HG03460 (cell line): ENCODE results near the gene ASTE1.
A peak's percentile ranks its signal among the peaks of the same experiment; 100 is the strongest.
"Not testable (repeated sequence)": the region's sequence is repeated elsewhere in the genome, so short reads cannot be mapped to it uniquely, and the experiment has no call there.

ENCODE experiments used
- ATAC-seq: cut with Tn5 transposase; IDR thresholded peaks from one replicate; pipeline ENCODE4 v1.9.1; 2021; ENCODE audit not compliant: unreplicated experiment

The ASTE1 gene, protein sequence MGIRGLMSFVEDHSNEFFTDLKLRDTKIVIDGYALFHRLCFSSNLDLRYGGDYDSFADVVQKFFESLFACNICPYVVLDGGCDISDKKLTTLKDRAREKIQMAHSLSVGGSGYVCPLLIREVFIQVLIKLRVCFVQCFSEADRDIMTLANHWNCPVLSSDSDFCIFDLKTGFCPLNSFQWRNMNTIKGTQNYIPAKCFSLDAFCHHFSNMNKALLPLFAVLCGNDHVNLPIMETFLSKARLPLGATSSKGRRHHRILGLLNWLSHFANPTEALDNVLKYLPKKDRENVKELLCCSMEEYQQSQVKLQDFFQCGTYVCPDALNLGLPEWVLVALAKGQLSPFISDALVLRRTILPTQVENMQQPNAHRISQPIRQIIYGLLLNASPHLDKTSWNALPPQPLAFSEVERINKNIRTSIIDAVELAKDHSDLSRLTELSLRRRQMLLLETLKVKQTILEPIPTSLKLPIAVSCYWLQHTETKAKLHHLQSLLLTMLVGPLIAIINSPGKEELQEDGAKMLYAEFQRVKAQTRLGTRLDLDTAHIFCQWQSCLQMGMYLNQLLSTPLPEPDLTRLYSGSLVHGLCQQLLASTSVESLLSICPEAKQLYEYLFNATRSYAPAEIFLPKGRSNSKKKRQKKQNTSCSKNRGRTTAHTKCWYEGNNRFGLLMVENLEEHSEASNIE

DNA sequence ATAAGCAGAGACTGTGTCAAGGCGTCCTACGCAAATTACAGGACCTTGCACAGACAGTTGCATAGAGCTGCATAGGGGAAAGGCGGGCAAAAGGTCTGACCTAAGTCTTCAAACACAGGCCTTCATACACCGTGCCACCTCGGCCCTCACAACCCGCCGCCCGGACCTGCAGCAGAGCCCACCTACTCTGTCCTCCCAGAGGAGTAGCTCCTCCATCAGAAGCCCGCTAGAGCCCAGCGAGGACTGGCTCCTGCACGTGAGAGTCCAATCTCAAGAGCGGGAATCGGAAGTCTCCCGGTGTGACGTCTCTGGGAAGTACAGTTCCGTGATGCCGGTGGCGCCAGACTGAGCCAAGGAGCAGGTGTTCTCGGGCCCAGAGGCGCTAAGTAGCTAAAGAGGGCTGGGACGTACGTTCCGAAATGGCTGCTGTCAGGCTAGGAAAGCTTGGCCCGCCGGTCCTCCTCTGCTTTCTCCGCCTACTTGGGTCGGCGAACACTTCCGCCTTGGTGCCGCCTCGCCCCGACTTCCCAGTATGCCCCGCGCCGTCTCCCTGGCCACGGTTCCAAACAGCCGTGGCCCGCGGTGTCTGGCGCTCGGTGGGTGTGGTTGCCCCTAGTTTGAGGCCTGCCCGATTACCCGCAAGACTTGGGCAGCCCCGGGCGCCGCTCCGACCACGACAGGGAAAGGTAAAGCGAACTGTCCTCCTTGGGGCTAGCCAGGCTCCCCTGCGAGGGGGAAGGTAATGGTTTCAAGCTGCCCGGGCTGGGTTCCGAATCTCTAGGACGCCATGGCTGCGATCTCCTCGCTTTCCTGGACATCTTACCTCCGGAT is at the start of gene ASTE1, which contains the start of gene NEK11:
TSS of gene ASTE1 (minus strand) at position 505 of the 831 bp plus-strand sequence. CDS start 1,519 bp downstream, outside the sequence.
TSS of gene NEK11 (plus strand) at position 557 of the 831 bp plus-strand sequence. CDS start 2,832 bp downstream, outside the sequence.
- peak; percentile 98 for ATAC-seq

DNA sequence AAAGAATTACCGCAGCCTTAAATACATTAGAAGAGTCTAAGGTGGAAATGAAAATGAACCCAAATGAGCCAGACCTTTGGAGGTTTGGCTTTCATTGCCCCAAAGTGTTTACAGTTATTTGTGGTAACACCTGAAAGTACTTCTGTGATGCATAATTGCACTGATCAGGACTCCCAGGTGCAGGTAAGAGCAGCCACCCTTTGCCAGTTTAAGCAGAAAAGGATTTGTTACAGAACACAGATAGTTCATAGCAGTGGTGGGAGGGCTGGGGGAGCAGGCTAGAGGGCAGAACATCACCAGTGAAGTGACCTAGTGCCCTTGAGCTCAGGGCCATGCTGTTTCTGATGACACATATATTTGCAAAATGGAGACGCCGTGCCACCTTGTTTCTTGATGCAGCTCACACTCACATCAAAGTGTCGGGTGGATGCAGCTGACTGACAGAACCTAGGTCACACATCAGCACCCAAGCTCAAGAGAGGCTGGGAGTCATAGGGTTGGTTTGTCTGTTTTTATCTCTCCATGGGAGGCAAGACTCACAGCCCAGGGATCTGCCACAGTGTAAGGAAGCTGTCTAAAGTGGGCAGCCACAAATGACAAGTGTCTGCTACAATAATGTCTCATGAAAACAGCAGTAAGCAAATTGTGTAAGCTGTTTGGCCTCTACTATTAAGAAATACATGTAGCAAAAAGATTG is 49.2 kb upstream of the ASTE1 start:
- no peak for ATAC-seq

DNA sequence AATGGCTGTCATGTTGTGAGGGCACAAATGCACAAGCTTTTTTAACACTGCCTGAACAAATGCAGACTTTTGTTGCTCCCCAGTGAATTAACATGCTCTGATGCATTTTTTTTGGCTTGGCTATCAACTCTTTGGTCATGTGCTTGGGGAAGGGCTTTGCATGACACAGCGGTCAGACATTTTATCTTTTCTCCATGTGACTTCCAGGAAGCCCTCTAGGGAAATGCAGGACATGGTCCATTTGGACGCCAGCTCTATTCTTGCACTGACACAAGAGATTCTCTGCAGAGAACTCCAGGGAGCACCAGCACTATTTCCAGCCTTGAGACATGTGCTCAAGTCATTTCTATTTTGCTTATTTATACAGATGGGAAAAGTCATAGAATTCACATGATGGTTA is 46.2 kb upstream of the ASTE1 start:
- ATAC-seq: no peak

DNA sequence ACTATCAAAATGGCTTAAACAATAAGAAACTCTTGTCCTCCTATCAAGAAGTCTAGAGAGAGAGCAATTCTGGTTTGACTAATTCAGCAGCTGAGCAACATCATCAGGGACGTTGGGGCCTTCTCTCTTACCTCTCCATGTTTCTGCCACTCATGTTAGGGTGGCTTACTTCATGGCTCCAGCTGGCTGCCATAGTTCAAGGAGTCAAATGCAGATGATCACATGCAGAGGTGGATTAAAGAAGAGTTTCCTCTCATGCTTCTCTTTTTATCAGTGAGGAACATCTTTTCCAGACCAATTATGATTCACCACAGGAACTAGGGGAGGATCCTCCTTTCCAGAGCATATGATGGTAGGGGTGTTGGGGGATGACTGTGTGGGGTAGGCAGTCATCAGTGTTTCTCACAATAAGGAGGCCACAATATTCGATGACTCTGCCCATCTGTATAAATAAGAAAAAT is 45.5 kb upstream of the ASTE1 start:
- ATAC-seq: no peak

DNA sequence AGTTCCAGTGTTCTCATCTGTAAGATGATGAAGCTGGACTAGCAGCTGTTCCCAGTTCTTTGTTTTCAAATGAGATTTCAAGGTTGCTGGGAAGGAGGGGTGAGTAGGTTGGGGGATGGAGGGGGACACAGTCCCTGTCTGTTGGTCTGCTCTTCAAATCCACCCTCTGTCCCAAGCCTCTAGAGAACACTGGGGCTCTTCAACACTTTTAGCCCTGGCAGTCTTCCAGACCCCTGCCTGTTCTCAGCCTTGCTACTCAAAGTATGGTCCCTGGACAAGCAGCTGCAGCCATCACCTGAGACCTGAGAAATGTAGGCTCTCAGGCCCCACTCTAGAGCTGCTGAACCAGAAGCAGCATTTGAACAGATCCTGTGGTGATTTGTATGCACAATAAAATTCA is 41.4 kb upstream of the ASTE1 start:
- ATAC-seq: no peak

DNA sequence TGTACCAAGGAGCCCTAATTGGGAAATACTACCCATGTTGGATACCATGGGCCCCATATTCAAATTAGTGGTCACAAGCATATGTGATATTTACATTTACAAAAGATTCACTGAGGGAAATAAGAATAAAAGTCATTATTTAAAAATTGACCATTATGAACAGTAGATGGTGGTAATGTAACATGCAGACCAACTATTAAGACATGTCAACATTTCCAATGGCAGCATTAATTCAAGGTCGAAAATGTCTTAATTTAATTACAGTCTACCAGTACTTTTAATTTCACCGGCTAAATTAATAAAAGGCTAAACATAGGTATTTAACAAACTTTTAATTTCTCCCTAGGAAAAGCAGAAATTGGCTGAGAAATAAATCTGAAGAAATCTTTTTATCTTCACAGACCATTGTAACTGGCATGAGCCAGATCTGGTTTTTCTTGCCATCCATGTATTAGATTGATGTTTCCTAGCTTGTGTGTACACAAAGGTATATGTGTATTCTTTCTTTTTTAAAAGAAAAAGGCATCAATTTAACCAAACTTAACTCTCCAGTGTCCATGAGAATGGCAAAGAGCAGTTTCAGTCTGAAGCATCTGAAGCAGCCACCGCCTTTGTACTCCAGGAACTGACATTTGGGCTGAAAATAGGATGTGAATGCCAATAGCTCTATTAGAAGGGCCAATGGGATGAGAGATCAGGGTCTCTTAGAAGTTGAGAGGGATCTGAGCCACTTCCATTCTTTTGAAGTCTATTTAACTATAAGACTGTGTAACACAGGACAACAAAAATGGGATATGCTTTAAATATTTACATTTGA is 26.6 kb upstream of the ASTE1 start:
- no peak for ATAC-seq

DNA sequence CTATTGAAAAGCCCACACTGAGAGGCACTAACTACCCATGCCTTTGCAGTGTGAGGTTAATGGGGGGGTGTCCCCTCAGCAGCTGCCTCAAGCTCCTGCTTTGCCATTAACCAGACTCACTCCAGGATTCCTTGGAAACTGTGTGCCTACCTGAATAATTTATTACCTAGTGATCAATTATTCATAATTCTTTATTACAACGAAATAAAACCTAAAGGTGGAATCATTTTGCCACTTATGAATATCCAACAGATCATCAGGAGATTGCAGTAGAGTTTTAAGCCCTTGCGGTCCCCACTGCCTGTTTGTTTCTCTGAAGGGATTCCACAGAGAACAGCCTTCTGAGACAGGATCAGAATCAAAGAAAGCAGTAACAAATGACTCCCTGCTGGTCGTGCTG is 23.4 kb upstream of the ASTE1 start:
- no peak for ATAC-seq

DNA sequence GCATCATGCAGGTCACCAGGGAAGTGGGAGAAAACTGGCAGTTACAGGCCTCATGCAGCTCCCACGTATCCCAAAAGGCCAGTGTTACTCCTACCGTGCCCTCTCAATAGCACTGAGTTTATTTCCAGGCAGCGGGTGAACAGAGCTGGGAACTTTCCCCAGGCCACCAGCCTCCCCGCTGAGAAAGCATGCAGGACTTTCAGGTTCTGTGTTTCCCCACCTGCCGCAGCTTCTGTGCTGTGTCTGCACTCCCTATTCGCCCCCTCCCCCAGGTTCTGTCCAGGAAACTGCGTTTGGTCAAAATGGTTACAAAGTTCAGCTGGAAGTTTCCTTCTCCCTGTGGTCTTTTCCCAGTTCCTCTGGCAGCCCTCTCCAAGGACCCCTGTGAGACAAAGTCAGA is 21.4 kb upstream of the ASTE1 start:
- ATAC-seq: no peak

DNA sequence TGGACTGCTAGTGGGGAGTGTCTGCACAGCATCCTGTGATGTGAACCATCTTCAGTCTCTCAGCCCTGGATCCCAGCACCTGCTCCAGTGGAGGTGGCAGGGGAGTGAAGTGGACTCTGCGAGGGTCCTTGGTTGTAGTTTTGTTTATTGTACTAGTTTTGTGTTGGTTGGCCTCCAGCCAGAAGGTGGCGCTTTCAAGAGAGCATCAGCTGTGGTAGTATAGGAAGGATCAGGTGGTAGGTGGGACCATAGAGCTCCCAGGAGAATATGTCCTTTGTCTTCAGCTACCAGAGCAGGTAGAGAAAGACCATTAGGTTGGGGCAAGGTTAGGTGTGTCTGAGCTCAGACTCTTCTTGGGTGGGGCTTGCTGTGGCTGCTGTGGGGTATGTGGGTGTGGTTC is 21.0 kb upstream of the ASTE1 start:
- no peak for ATAC-seq

DNA sequence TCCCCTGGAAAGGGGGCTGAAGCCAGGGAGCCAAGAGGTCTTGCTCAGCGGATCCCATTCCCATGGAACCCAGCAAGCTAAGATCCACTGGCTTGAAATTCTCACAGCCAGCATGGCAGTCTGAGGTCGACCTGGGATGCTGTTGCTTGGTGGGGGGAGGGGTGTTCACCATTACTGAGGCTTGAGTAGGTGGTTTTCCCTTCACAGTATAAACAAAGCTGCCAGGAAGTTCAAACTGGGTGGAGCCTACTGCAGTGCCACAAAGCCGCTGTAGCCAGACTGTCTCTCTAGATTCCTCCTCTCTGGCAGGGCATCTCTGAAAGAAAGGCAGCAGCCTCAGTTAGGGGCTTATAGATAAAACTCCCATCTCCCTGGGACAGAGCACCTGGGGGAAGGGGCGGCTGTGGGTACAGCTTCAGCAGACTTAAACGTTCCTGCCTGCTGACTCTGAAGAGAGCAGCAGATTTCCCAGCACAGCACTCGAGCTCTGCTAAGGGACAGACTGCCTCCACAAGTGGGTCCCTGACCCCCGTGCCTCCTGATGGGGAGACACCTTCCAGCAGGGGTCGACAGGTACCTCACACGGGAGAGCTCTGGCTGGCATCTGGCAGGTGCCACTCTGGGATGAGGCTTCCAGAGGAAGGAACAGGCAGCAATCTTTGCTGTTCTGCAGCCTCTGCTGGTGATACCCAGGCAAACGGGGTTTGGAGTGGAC is 15.8 kb upstream of the ASTE1 start:
- ATAC-seq: not testable (repeated sequence)

DNA sequence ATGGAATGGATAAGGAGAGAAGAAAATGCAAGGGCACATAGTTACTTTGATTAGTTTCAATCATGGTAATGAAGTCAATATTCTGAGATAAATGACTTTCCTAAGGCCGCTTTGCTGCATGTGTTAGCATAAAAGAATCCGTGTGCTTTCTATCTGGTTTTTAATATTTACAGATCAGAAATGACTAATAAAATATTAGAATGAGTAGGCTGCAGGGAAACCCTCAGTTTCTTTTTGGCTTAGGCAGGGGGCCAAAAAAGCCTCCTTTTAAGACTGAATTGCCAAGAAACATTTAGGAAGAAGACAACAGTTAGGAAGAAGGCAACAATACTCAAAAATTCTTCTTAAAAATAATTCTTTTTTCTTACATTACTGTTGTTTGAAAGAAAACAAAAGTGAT is 11.7 kb upstream of the ASTE1 start:
- no peak for ATAC-seq

DNA sequence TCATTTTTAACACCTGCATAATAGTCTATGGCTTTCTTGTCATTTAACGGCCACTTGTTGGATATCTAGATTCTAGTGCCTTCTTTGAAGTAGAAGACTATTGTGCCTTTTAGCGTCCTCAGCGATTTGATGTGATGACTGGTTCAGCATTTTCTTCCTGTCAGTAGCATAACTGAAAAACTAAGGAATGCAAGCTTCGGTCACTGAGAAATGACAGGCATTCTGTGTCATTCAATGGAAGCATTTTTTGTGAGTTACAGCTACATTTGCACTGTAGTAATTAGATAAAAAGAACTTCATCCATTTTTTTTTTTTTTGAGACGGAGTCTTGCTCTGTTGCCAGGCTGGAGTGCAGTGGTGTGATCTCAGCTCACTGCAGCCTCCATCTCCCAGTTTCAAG is 10.4 kb upstream of the ASTE1 start:
- ATAC-seq: no peak

DNA sequence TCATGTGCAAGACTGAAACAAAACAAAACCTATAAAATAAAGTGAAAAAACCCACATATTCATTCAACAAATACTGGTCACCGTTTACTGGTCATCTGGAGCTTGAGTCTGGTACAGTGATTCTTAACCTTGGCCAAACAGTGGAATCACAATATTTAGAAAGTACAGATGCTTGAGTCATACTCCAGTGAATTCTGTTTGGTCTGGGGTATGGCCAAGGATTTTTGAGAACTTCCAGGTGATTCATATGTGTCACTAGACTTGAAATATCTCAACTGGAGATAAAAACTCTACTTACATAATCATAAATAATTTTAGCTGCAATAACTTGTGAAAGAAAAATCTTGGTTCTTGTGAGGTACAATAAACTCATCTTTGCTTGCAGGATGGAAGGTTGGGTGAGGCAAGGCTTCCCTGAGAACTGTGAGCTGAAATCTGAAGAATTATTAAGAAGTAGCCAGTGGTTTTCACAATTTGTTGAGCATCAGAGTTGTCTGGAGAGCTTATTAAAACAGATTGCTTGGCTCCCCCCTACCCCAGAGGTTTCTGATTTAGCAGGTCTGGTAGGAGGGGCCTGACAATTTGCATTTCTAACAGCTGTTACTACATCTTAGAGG is 9.7 kb upstream of the ASTE1 start:
- ATAC-seq: no peak

DNA sequence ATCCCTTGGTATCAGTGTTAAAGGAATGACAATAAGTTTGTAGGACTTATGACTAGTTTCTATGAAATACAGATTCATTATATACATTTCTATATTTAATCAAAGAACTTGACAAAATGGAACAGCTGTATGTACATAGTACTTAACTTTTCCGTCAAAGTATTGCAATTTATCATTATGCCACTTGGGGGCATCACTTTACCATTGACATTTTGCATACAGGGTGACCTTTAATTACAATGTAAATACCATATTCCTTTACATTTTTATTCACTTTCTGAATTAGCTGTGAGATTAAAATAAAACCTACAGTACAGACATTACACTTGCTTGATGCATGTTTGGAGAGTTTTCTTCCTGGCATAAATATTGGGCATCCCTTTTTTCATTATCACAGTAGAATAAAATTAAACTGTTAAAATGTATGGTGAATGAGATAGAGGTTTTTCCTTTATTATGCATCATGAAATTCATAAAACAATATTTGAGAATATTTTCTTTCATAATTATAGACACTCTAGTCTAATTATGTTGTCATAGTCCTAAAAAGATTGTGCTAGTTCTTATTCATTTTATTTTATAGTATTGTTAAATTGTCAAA is 7.0 kb upstream of the ASTE1 start:
- no peak for ATAC-seq

DNA sequence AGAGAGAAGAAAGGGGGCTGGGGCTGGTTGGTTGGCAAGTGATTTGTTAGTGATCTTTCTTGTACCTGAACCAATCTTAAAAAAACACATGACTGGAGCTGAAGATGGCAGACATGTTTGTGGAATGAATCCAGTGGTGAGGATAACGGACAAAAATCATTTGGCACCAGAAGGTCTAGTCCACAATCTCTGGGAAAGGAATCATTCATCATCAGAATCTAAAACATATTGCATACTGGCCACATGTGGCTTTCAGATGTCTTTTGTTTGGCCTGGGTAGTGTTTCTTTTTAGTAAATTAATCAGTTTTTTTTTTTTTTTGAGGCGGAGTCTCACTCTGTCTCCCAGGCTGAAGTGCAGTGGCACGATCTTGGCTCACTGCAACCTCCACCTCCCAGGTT is 5.0 kb upstream of the ASTE1 start:
- ATAC-seq: no peak

DNA sequence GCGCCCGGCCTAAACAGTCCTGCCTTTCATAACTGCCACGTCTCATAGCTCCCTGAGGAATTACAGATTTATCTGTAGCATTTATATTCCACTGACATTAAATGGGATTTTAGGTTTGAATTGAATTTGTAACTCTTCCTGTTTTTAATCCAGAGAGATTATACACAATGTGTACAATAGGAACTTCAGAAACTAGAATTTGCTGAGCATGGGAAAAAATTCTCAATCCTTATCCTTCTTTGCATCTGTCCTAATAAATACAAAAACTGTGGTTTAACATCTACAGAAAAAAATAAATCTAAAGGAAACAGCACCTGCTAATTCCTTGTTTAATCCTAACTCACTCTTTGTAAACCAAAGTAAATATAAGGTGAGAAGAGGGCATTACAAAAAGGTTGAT is 2.2 kb upstream of the ASTE1 start:
- no peak for ATAC-seq

DNA sequence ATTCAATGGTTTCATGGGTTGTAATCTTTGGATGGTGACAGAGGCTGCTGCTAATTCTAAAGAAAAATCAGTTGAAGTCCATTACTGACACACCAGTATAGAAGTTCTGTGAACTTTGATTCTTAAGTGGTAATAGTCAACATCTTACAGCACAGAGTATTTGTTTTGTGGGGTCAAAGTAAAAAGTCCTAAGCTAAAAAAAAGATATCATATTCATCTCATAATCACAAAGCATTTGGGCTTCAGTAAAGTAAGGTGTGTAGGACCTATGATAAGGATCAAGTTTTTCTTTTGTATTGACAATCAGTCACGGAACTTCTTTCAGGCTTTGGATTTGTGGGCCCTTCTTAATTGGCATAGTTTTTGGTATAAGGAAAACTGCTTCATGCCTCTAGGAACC is 1.1 kb downstream of the ASTE1 start:
- no peak for ATAC-seq

DNA sequence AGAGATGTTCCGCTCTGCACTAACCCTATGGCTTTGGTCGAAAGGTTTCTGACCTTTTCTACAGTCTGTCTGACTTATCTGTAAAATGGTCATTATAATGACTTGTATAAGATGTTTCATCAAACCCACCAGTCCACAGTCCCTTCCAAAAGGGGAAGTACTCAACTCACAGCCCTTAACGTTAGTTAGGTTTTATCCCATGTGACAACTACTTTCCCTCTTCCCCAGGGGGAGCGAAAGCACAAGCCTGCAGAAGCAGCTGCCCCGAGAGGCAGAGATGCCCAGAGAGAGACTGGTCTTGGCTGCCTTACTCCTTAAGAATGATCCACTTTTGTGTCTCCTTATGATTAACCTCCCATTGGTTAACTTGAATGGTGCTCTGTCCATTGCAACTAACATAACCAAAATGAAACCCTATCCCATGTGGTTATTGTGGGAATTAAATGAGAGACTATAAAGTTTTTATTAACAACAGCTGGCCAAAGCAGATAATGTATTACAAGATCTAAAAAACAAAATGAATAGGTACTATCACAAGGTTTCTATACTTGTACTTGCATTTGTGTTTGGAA is 6.4 kb downstream of the ASTE1 start:
- ATAC-seq: no peak
